Measurements from ENCODE around the gene C1QL4.

GRCh38 chr12:49347311-49348193, 10.6 kb upstream of the C1QL4 start:
- TF ChIP-seq POLR2A (IDR thresholded peaks at IDR 0.05; ENCODE audit: low read length) = no peak
- TF ChIP-seq GATA1 (IDR thresholded peaks at IDR 0.05; ENCODE audit: low read depth, low read length) = no peak

Data from erythroblast (primary cell).